ENCODE measurements around the gene COL23A1. TPM values are rescaled to one million over a fixed set of nuclear protein-coding genes. Genes with fewer than 3 reads are reported as not detected.

Gene COL23A1
- total RNA-seq, 1 donor from 2014 or later: 2.0 TPM

DNA sequence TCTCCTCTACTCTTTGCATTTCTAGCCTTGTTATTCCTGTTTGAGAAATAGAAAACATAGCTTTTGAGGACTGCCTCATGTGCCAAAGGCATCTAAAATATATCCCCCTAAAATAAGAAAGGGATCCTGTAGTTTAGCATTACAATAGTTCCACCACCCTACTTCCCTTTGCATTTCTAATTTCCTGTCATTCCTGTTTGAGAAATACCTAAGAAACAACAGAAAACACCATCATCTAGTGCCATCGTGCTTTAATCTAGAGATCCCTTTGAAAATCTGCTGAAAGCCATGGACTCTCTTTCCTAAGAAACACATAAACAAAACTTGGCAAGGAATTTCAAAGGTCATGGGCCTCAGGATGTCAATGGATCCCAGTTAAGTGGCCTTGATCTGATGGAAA, 29.2 kb upstream of the COL23A1 start:
- H3K4me1 ChIP-seq: peaks cover 14% of the 10 kb centered on the region

DNA sequence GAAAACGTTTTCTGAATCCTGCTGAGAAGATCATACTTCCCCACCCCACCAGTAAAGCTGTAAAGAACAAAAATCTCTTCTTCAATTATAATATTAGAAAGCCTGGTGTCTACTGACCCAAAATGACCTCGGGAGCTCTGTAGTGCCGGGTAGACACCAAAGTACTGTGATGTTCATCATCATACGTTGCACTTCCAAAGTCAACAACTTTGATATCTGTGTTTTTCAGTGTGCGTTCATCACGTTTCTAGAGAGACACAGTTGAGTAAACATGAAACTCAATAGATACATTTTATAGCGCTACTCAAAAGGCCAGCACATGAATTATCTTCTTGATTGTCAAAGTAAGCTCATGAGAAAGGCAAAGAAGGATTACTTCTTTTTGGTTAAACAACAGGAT, 22.1 kb upstream of the COL23A1 start:
- intact Hi-C loops (cut with DNase I): no loop called here
- Histone ChIP-seq H3K36me3 (peaks cover 98% of the 10 kb centered on the region), H3K27ac (no peak overlapping the region), H3K27me3 (no peaks in the 10 kb centered on the region), H3K9me3 (no peaks in the 10 kb centered on the region), H3K4me3 (no peak overlapping the region), H3K4me1 (no peaks in the 10 kb centered on the region)
- DNase-seq: no peak
- TF ChIP-seq, protein P1, sequence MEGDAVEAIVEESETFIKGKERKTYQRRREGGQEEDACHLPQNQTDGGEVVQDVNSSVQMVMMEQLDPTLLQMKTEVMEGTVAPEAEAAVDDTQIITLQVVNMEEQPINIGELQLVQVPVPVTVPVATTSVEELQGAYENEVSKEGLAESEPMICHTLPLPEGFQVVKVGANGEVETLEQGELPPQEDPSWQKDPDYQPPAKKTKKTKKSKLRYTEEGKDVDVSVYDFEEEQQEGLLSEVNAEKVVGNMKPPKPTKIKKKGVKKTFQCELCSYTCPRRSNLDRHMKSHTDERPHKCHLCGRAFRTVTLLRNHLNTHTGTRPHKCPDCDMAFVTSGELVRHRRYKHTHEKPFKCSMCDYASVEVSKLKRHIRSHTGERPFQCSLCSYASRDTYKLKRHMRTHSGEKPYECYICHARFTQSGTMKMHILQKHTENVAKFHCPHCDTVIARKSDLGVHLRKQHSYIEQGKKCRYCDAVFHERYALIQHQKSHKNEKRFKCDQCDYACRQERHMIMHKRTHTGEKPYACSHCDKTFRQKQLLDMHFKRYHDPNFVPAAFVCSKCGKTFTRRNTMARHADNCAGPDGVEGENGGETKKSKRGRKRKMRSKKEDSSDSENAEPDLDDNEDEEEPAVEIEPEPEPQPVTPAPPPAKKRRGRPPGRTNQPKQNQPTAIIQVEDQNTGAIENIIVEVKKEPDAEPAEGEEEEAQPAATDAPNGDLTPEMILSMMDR (IDR thresholded peaks at IDR 0.05): no peak
- no peak for ATAC-seq

More for the DNA sequence above, 29.2 kb upstream of the COL23A1 start:
- Histone ChIP-seq H3K27me3 (no peaks in the 10 kb centered on the region), H3K9me3 (no peaks in the 10 kb centered on the region), H3K4me3 (no peak overlapping the region), H3K27ac (no peak overlapping the region), H3K36me3 (peaks cover 90% of the 10 kb centered on the region)
- DNase-seq: no peak
- TF ChIP-seq, protein P1 (IDR thresholded peaks at IDR 0.05): no peak
- intact Hi-C loops (cut with DNase I): no loop called here
- ATAC-seq: no peak

DNA sequence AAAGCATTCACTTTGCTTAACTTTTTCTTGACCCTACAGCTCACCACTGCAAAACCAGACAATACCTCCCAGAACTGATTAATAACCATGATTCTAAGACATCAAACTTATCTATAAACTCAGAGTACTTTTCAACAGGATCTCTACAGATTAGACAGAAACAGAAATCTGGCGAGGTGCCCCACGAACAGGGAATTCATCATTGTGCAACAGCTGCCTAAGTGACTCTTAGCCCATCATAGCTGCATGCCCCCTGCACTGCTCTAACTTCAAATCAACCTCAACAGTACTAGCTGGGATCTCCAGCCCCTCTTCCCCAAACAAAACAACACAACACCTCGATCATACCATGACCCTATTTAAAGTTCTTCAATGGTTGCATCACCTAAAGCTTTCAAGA, 16.1 kb upstream of the COL23A1 start:
- intact Hi-C loops (cut with DNase I): no loop called here
- TF ChIP-seq, protein P1 (IDR thresholded peaks at IDR 0.05): no peak
- no peak for DNase-seq
- no peak overlapping the region for H3K4me3 ChIP-seq
- H3K9me3 ChIP-seq: no peaks in the 10 kb centered on the region
- H3K4me1 ChIP-seq: no peaks in the 10 kb centered on the region
- H3K27me3 ChIP-seq: no peaks in the 10 kb centered on the region
- ATAC-seq: no peak
- H3K36me3 ChIP-seq: peaks cover 96% of the 10 kb centered on the region
- H3K27ac ChIP-seq: no peak overlapping the region

DNA sequence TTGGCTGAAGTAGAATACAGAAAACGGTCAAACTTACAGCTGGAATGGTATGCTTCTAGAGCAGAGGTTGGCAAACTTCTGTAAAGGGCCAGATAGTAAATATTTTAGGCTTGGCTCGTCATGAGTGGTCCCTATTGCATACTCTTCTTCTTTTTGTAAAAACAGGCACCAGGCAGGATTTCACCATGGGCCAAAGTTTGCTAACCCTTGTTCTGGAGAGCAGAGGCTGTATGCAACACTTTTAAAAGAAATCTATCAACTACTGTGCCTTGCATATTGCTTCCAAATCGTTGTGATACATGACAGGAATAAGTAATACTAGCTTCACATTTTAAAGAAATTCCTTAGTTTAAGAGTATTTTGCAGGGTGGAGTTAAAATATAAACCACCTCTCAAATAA, 15.6 kb upstream of the COL23A1 start:
- Histone ChIP-seq H3K9me3 (no peaks in the 10 kb centered on the region), H3K4me3 (no peak overlapping the region), H3K27ac (no peak overlapping the region), H3K36me3 (peaks cover 92% of the 10 kb centered on the region), H3K4me1 (no peaks in the 10 kb centered on the region), H3K27me3 (no peaks in the 10 kb centered on the region)
- intact Hi-C loops (cut with DNase I): no loop called here
- no peak for ATAC-seq
- DNase-seq: no peak
- TF ChIP-seq, protein P1 (IDR thresholded peaks at IDR 0.05): no peak

DNA sequence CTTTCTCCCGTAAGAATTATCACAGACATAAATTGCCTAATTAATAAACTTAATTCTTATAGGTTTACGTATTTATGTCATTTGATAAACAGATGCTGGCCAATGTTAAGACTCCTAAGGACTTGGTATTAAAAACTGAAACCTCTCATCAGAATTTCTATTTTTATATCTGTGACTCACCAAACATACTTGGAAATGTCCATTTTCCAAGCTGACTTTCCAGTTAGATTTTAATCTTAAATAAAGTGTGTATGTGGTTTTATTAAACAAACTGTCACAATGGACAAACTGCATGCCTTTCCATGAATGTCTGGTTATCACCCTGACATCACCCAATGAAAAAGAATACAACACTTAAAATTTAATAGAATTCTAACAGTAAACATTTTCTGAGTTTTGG, 12.6 kb upstream of the COL23A1 start:
- H3K4me3 ChIP-seq: no peak overlapping the region
- H3K27me3 ChIP-seq: no peaks in the 10 kb centered on the region
- peaks cover 63% of the 10 kb centered on the region for H3K36me3 ChIP-seq
- intact Hi-C loops (cut with DNase I): no loop called here
- H3K27ac ChIP-seq: no peak overlapping the region
- ATAC-seq (no peak), DNase-seq (no peak)
- TF ChIP-seq, protein P1 (IDR thresholded peaks at IDR 0.05): no peak
- H3K4me1 ChIP-seq: no peaks in the 10 kb centered on the region
- H3K9me3 ChIP-seq: no peaks in the 10 kb centered on the region

DNA sequence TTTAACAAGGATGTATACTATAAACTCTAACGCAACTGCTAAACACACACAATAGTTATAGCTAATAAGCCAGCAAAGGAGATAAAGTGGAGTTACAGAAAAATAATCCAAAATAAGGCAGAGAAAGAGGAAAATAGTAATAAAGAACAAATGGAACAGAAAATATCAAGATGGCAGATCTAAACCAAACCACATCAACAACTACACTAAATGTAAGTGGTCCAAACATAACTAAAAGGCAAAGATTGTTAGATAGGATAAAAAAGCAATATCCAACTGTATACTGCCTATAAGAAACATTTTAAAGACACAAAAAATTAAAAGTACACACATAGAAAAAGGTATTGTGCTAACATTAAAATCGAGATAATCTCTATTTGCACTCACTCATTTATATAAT, 5.6 kb upstream of the COL23A1 start:
- no peaks in the 10 kb centered on the region for H3K4me1 ChIP-seq
- H3K27ac ChIP-seq: no peak overlapping the region
- H3K9me3 ChIP-seq: peaks cover 6% of the 10 kb centered on the region
- TF ChIP-seq, protein P1 (IDR thresholded peaks at IDR 0.05): no peak
- DNase-seq: no peak
- H3K36me3 ChIP-seq: no peaks in the 10 kb centered on the region
- no peak overlapping the region for H3K4me3 ChIP-seq
- ATAC-seq: no peak
- no peaks in the 10 kb centered on the region for H3K27me3 ChIP-seq
- intact Hi-C loops (cut with DNase I): loop anchor here (10.0 kb wide), 1 partner anchor 151 kb away; no protein-coding TSS in a partner anchor
